ENCODE measurements around the gene ZNF606.

DNA sequence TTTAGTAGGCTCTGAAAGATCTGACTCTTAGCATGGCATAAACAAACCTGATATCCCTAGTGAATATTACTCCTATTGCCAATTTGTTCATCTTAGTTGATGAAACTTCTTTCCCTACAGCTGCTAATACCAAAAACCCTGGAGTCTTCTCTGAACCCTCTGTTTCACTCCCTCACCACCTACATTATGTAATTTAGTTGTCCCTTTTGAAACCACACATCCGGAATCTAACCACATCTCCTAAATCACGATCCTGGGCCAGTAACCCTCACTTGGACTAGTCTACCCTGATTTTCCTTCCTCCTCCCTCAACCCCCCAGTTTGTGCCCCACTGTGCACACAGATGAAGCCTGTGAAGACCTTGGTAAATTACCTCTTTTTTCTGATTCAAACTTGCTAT is 56.3 kb downstream of the ZNF606 start:
- no peak for TF ChIP-seq NBN (IDR thresholded peaks at IDR 0.05)
- TF ChIP-seq RCOR1 (conservative IDR thresholded peaks at IDR 0.05; ENCODE audit: low read depth, low read length), result no peak
- no peak for TF ChIP-seq EGR1 (IDR thresholded peaks at IDR 0.05; ENCODE audit: borderline replicate concordance in 1 of 2, low read depth in 2 of 2, low read length in 2 of 2)
- TF ChIP-seq ETV6 (conservative IDR thresholded peaks at IDR 0.05 in 1 of 2, IDR thresholded peaks at IDR 0.05 in 1 of 2; ENCODE audit: borderline replicate concordance in 1 of 2, low read depth in 1 of 2), result no peak
- TF ChIP-seq MEF2A (IDR thresholded peaks at IDR 0.05; ENCODE audit: insufficient read depth, low read depth, low read length), result no peak

Measured in GM12878 (cell line).